ENCODE data around the gene PUSL1. TPM values are rescaled to one million over a fixed set of nuclear protein-coding genes. Genes with fewer than 3 reads are reported as not detected.

PUSL1 gene
- total and polyA plus RNA-seq, 2 donors from 2014 or later, result 12.6 to 13.9 TPM

DNA sequence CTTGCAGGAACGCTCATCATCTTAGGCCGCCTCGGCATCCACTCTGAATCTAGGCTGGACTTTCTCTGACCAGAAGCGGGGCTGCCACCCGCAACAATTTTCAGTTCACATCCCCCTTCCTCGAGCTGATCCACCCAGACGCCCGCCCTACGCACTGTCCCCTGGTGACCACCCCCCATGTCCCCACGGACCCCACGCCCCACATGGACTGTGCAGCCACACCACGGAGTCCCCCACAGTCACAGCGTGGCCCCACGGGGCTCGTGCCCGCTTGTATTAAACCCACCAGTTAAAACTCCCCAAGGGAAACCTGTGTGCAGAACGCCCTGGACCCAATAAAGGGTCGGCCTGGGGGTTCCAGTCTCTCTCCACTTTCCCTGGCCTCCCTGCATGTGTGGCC is 48.9 kb upstream of the PUSL1 start:
- Histone ChIP-seq H3K27me3 (ENCODE audit: control insufficient read depth, insufficient read depth, low read length) (no peaks in the 10 kb centered on the region), H3K27ac (ENCODE audit: low read depth in 2 of 2, low read length in 2 of 2) (no peak overlapping the region), H3K4me3 (ENCODE audit: low read length in 3 of 3) (no peak overlapping the region), H3K4me1 (ENCODE audit: control insufficient read depth in 2 of 3, insufficient read depth in 2 of 3, low read depth in 1 of 3, low read length in 3 of 3) (peaks cover 0 to 4% (median 0%) of the 10 kb centered on the region in 3 donors), H3K9ac (ENCODE audit: low read length in 3 of 3) (no peak overlapping the region), H3K36me3 (ENCODE audit: control insufficient read depth in 2 of 3, insufficient read depth in 3 of 3, low read length in 3 of 3) (peaks cover 3 to 24% (median 22%) of the 10 kb centered on the region in 3 donors), H3K9me3 (ENCODE audit: control insufficient read depth in 2 of 3, insufficient read depth in 1 of 3, low read length in 3 of 3) (no peaks in the 10 kb centered on the region)
- TF ChIP-seq, protein P1, sequence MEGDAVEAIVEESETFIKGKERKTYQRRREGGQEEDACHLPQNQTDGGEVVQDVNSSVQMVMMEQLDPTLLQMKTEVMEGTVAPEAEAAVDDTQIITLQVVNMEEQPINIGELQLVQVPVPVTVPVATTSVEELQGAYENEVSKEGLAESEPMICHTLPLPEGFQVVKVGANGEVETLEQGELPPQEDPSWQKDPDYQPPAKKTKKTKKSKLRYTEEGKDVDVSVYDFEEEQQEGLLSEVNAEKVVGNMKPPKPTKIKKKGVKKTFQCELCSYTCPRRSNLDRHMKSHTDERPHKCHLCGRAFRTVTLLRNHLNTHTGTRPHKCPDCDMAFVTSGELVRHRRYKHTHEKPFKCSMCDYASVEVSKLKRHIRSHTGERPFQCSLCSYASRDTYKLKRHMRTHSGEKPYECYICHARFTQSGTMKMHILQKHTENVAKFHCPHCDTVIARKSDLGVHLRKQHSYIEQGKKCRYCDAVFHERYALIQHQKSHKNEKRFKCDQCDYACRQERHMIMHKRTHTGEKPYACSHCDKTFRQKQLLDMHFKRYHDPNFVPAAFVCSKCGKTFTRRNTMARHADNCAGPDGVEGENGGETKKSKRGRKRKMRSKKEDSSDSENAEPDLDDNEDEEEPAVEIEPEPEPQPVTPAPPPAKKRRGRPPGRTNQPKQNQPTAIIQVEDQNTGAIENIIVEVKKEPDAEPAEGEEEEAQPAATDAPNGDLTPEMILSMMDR (IDR thresholded peaks at IDR 0.05; ENCODE audit: borderline replicate concordance, extremely low read depth, insufficient read depth), result no peak
- FAIRE-seq, result no peak
- intact Hi-C loops (cut with DNase I), result no loop called here
- peak in 1 of 5 donors; percentile 49 for DNase-seq

DNA sequence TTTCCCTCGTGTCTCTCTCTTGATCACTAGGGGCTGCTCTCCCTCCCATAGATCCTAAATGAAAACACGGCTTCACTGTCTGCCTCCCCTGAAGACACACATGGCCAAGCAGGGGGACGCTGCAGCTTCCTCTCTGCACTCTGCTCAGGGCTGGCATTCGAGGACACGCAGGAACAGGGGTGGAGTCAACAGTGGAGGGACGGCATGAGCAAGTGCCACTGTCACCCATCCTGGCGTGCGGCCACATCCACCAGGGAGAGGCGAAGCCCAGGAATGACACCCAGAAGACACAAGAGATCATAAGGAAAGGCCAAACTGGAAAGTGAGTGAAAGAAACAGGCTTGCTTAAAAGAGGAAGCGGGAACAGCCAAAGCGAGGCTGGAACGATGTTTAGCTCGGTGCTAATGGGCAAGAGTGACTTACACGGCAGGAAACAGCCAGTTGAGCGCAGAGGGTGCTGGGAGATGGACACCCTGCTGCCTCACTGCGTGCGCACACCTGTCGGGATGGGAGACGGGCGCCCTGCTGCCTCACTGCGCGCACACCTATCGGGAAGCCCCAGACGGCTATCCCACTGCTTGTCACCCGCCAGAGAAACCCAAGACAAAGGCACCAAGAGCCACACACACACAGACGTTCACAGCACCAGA is 48.3 kb upstream of the PUSL1 start:
- Histone ChIP-seq H3K4me3 (ENCODE audit: low read length in 3 of 3) (no peak overlapping the region), H3K4me1 (ENCODE audit: control insufficient read depth in 2 of 3, insufficient read depth in 2 of 3, low read depth in 1 of 3, low read length in 3 of 3) (peaks cover 0 to 7% (median 3%) of the 10 kb centered on the region in 3 donors), H3K27me3 (ENCODE audit: control insufficient read depth, insufficient read depth, low read length) (no peaks in the 10 kb centered on the region), H3K27ac (ENCODE audit: low read depth in 2 of 2, low read length in 2 of 2) (no peak overlapping the region), H3K9me3 (ENCODE audit: control insufficient read depth in 2 of 3, insufficient read depth in 1 of 3, low read length in 3 of 3) (no peaks in the 10 kb centered on the region), H3K36me3 (ENCODE audit: control insufficient read depth in 2 of 3, insufficient read depth in 3 of 3, low read length in 3 of 3) (peaks cover 5 to 24% (median 18%) of the 10 kb centered on the region in 3 donors), H3K9ac (ENCODE audit: low read length in 3 of 3) (no peak overlapping the region)
- intact Hi-C loops (cut with DNase I), result no loop called here
- FAIRE-seq, result no peak
- TF ChIP-seq, protein P1 (IDR thresholded peaks at IDR 0.05; ENCODE audit: borderline replicate concordance, extremely low read depth, insufficient read depth), result no peak
- peak in 1 of 5 donors; percentile 53 for DNase-seq

DNA sequence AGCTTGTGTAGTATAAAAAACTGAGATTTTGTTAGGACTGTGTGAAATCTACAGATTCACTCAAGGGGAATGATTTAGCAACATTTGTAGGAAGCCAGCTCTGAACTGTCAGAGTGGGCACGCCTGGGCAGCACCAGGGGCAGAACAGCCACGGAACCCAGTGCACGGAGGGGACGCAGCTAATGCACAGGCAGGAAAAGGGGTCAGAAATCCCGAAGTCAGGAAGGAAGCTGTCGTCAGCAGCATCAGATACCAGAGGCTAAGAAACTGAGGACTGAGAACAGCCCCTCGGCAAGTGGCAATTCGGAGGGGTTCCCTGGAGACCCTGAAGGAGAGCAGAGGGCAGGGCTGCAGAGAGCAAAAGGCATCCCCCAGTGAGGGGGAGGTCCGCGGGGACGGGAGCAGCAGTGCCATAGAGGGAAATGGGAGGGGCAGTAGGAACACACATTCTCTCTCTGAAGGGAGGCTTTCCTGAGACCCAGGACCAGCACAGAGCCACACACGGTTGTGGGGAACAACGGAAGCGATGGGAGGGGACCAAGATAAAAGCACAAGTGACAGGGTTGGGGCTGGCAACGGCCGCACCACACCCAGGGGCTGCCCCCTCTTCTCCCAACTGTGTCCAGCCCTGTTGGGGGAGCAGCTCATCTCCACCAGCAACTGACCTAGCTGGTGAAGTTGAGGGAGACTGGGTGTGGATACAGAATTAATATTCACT is 47.4 kb upstream of the PUSL1 start:
- intact Hi-C loops (cut with DNase I), result no loop called here

More for the DNA sequence above, 47.4 kb upstream of the PUSL1 start:
- H3K27me3 ChIP-seq (ENCODE audit: control insufficient read depth, insufficient read depth, low read length), result no peaks in the 10 kb centered on the region
- H3K9me3 ChIP-seq (ENCODE audit: control insufficient read depth in 2 of 3, insufficient read depth in 1 of 3, low read length in 3 of 3), result no peaks in the 10 kb centered on the region
- H3K36me3 ChIP-seq (ENCODE audit: control insufficient read depth in 2 of 3, insufficient read depth in 3 of 3, low read length in 3 of 3), result peaks cover 5 to 26% (median 18%) of the 10 kb centered on the region in 3 donors
- H3K9ac ChIP-seq (ENCODE audit: low read length in 3 of 3), result no peak overlapping the region
- H3K4me1 ChIP-seq (ENCODE audit: control insufficient read depth in 2 of 3, insufficient read depth in 2 of 3, low read depth in 1 of 3, low read length in 3 of 3), result peaks cover 0 to 8% (median 5%) of the 10 kb centered on the region in 3 donors
- H3K4me3 ChIP-seq (ENCODE audit: low read length in 3 of 3), result no peak overlapping the region
- H3K27ac ChIP-seq (ENCODE audit: low read depth in 2 of 2, low read length in 2 of 2), result no peak overlapping the region
- DNase-seq (peak in 1 of 5 donors; percentile 55), FAIRE-seq (no peak)
- TF ChIP-seq, protein P1 (IDR thresholded peaks at IDR 0.05; ENCODE audit: borderline replicate concordance, extremely low read depth, insufficient read depth), result no peak

Data from kidney (tissue), 14 donors.